ENCODE data around the gene ODAD2. TPM values are rescaled to one million over a fixed set of nuclear protein-coding genes. Genes with fewer than 3 reads are reported as not detected.
A peak's percentile ranks its signal among the peaks of the same experiment; 100 is the strongest.

The ODAD2 gene
- total and polyA plus RNA-seq, 11 donors = 0.21 to 1.5 (median 0.64) TPM; not detected in 6

DNA sequence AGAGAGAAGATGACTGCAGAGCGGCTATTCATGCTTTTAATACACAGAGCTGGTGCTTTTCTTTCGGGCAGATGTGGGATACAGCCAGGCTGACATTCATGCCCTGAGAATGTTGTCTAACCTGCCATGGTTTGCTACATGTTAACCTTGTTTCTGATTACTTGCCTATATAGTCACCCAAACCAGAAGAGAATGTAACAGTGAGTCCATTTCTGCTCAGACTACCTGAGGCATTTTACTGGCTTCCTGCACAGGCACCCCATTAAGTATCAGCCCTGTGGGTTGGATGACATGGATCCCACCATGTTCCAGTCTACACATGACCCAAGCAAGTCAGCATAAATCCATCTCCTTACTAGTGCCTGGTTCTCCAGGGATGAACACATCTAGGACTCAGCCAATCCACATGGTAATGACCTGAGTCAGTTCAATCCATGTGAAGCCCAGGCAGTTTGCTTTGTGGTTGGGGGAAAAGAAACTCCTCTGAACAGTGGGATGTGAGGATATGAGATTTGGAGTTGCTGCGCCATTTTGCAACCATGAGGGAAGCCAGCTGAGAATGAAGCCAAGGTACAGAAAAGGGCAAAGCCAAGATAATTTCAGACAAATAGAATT lies 197.6 kb downstream of the ODAD2 start:
- Histone ChIP-seq H3K36me3 (no peaks in the 10 kb centered on the region), H3K27me3 (peaks cover 0 to 11% (median 0%) of the 10 kb centered on the region in 9 donors), H3K4me3 (no peak overlapping the region), H3K4me1 (no peaks in the 10 kb centered on the region), H3K9me3 (no peaks in the 10 kb centered on the region), H3K27ac (no peak overlapping the region)
- WGBS, 4 donors = 86 to 92% (median 87%) methylated on average over 3 of the region's 3 CpGs
- TF ChIP-seq, protein P1, sequence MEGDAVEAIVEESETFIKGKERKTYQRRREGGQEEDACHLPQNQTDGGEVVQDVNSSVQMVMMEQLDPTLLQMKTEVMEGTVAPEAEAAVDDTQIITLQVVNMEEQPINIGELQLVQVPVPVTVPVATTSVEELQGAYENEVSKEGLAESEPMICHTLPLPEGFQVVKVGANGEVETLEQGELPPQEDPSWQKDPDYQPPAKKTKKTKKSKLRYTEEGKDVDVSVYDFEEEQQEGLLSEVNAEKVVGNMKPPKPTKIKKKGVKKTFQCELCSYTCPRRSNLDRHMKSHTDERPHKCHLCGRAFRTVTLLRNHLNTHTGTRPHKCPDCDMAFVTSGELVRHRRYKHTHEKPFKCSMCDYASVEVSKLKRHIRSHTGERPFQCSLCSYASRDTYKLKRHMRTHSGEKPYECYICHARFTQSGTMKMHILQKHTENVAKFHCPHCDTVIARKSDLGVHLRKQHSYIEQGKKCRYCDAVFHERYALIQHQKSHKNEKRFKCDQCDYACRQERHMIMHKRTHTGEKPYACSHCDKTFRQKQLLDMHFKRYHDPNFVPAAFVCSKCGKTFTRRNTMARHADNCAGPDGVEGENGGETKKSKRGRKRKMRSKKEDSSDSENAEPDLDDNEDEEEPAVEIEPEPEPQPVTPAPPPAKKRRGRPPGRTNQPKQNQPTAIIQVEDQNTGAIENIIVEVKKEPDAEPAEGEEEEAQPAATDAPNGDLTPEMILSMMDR (IDR thresholded peaks at IDR 0.05) = no peak
- TF ChIP-seq POLR2A (IDR thresholded peaks at IDR 0.05) = no peak
- intact Hi-C loops (cut with DNase I) = no loop called here
- no peak for DNase-seq
- no peak for ATAC-seq

DNA sequence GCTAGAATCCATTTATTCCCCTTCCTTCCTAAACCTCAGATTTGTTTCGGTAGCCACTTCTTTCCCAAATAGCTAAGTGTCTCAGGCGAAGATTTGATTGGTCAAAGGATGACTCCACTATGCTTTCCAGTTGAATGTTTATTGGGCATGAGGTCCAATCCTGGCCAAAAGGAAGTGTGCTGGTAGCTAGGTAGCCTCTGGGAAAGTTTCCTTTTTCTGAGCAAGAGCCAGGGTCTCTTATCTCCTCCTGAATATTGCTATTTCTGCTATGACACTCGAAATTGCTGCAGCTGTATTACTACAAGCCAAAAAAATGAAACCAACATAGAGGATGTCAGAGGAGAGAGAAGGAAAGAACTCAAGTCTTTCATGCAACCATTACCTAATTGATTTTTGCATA lies 199.8 kb downstream of the ODAD2 start:
- 55 to 64% (median 59%) methylated on average over 3 of the region's 3 CpGs for WGBS, 4 donors
- Histone ChIP-seq H3K36me3 (no peaks in the 10 kb centered on the region), H3K4me1 (no peaks in the 10 kb centered on the region), H3K9me3 (no peaks in the 10 kb centered on the region), H3K4me3 (no peak overlapping the region), H3K27me3 (peaks cover 0 to 11% (median 0%) of the 10 kb centered on the region in 9 donors), H3K27ac (no peak overlapping the region)
- DNase-seq (no peak), ATAC-seq (no peak)
- TF ChIP-seq POLR2A (IDR thresholded peaks at IDR 0.05) = no peak
- TF ChIP-seq, protein P1 (IDR thresholded peaks at IDR 0.05) = no peak
- intact Hi-C loops (cut with DNase I) = no loop called here

DNA sequence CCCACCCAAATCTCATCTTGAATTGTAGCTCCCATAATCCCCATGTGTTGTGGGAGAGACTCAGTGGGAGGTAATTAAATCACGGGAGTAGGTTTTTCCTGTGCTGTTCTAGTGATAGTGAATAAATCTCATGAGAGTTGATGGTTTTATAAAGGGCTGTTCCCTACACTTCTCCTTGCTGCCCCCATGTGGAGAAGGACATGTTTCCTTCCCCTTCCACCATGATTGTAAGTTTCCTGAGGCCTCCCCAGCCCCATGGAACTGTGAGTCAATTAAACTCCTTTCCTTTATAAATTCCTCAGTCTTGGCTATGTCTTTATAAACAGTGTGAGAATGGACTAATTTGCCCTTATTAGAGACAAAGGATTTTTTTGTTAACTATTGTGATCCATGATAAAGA lies 204.7 kb downstream of the ODAD2 start:
- no peak overlapping the region for H3K4me3 ChIP-seq
- no peaks in the 10 kb centered on the region for H3K4me1 ChIP-seq
- H3K36me3 ChIP-seq = no peaks in the 10 kb centered on the region
- no peak overlapping the region for H3K27ac ChIP-seq
- no peak for DNase-seq
- peaks cover 0 to 6% (median 0%) of the 10 kb centered on the region in 9 donors for H3K27me3 ChIP-seq
- H3K9me3 ChIP-seq = no peaks in the 10 kb centered on the region
- intact Hi-C loops (cut with DNase I) = no loop called here
- ATAC-seq = no peak
- no peak for TF ChIP-seq POLR2A (IDR thresholded peaks at IDR 0.05)
- TF ChIP-seq, protein P1 (IDR thresholded peaks at IDR 0.05) = peak in 1 of 12 donors; percentile 8
- WGBS, 4 donors = 14 to 39% (median 27%) methylated on average over 1 of the region's 1 CpG

DNA sequence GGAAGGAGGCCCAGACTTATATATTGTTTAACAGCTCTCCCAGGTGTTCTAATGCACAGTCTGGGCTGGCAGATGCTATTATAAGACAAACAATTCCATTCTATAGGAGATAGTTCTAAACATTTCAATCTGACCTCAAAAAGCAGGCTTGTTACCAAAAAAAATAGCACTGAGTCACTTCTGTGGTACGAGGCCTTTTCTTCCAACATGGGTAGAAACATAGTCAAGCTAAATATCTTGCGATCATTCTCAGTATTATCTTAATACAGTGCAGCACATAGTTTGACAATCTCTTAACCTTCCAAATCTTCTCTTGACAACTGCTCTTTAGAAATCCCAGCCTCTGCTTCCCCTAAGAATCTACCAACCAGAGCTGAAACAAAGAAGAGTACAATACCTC lies 206.7 kb downstream of the ODAD2 start:
- peaks cover 0 to 2% (median 0%) of the 10 kb centered on the region in 9 donors for H3K27me3 ChIP-seq
- WGBS, 4 donors = 78 to 80% (median 79%) methylated on average over 2 of the region's 2 CpGs
- no peaks in the 10 kb centered on the region for H3K4me1 ChIP-seq
- DNase-seq (no peak), ATAC-seq (no peak)
- no peaks in the 10 kb centered on the region for H3K36me3 ChIP-seq
- TF ChIP-seq, protein P1 (IDR thresholded peaks at IDR 0.05) = no peak
- no peak for TF ChIP-seq POLR2A (IDR thresholded peaks at IDR 0.05)
- no peak overlapping the region for H3K4me3 ChIP-seq
- intact Hi-C loops (cut with DNase I) = no loop called here
- H3K27ac ChIP-seq = no peak overlapping the region
- H3K9me3 ChIP-seq = no peaks in the 10 kb centered on the region

Data from heart left ventricle (tissue), 16 donors.